Activated T-helper 2 cell treated with anti-CD3 and anti-CD28 coated beads, Interferon-gamma antibody, Interleukin-2, Interleukin-4, amounts not matched to agents 10 μg/mL and 5 μg/mL and 100 μg/mL, durations not matched to agents 14 hours and 24 hours and 36 hours (primary cell): ENCODE results near the gene DNAAF1. TPM values are rescaled to one million over a fixed set of nuclear protein-coding genes. Genes with fewer than 3 reads are reported as not detected.
A peak's percentile ranks its signal among the peaks of the same experiment; 100 is the strongest.

Source experiments
- DNase-seq: peaks from one replicate; pipeline ENCODE4 v3.0.0; 2021; ENCODE audit warnings: low spot score
- H3K27ac Mint-ChIP-seq: one replicate; pipeline ENCODE4 v1.8.0; 2021; ENCODE audit warnings: mixed read lengths
- H3K27me3 Mint-ChIP-seq: one replicate; pipeline ENCODE4 v1.8.0; 2021; ENCODE audit warnings: low read depth, mixed read lengths
- H3K36me3 Mint-ChIP-seq: one replicate; pipeline ENCODE4 v1.8.0; 2021; ENCODE audit warnings: low read depth, mixed read lengths
- H3K4me1 Mint-ChIP-seq: one replicate; pipeline ENCODE4 v1.8.0; 2021; ENCODE audit warnings: low read depth, mixed read lengths
- H3K4me3 Mint-ChIP-seq: one replicate; pipeline ENCODE4 v1.8.0; 2021; ENCODE audit warnings: low read depth, mild to moderate bottlenecking, moderate library complexity, mixed read lengths
- H3K9me3 Mint-ChIP-seq: one replicate; pipeline ENCODE4 v1.8.0; 2021; ENCODE audit warnings: mixed read lengths
- intact Hi-C: fragments of 100-400 bp; cut with micrococcal nuclease; formaldehyde crosslinking; loops from one replicate; pipeline ENCODE4 v1.15.1; 2023
- total RNA-seq: library from RNA; stranded (reverse); gene quantifications from 2 replicates; pipeline ENCODE4 v1.2.3, GENCODE V29; 2022

DNAAF1 gene
- total RNA-seq, 1 donor from 2014 or later: 0.09 TPM

DNA sequence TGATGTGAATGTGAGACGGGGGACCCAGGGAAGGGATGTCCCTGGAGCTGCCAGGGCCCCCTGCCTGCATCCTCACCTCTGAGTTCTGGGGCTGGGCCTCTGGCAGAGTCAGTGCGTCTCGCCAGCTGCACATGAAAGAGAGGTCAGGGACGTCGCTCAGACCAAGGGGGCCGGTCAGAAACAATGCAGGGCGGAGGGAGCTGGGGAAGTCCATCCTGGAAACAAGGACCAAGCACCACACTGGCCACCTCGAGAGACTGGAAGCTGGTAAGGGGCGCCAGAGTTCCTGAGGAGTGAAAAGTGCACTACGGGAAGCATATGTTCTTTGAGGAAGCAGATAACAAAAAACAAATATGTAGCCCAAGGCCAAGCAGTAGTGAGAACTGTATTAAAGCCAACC, 39.7 kb downstream of the DNAAF1 start:
- intact Hi-C loops: no loop called here
- peaks cover 11% of the 10 kb centered on the region for H3K4me1 Mint-ChIP-seq
- H3K4me3 Mint-ChIP-seq: peak overlapping the region; percentile 93
- DNase-seq: no peak
- H3K36me3 Mint-ChIP-seq: peaks cover 29% of the 10 kb centered on the region
- H3K27me3 Mint-ChIP-seq: no peaks in the 10 kb centered on the region
- no peaks in the 10 kb centered on the region for H3K9me3 Mint-ChIP-seq
- peak overlapping the region; percentile 71 for H3K27ac Mint-ChIP-seq

GRCh38 chr16:84186685-84187437, 41.8 kb downstream of the DNAAF1 start, which contains the start of gene TAF1C:
TAF1C (minus strand) TSS chr16:84187057; CDS start chr16:84184988, 2,069 bp downstream.
- DNase-seq: peak; percentile 83
- Mint-ChIP-seq H3K9me3 (no peaks in the 10 kb centered on the region), H3K27me3 (no peaks in the 10 kb centered on the region), H3K36me3 (peaks cover 25% of the 10 kb centered on the region), H3K27ac (peak within 1 kb of the TSS; percentile 84), H3K4me1 (peaks cover 11% of the 10 kb centered on the region), H3K4me3 (peak within 1 kb of the TSS; percentile 93)
- intact Hi-C loops: loop anchor here (1.0 to 2.0 kb wide), 5 partner anchors 42 to 288 kb away; partner anchors contain the start of genes DNAAF1, HSDL1, MBTPS1 and MLYCD

GRCh38 chr16:84190731-84191388, 45.8 kb downstream of the DNAAF1 start, which contains the start of gene ADAD2:
ADAD2 (plus strand) TSS chr16:84191157; CDS start chr16:84191231, 74 bp downstream.
- Mint-ChIP-seq H3K9me3 (no peaks in the 10 kb centered on the region), H3K4me1 (peaks cover 21% of the 10 kb centered on the region), H3K27me3 (no peaks in the 10 kb centered on the region), H3K36me3 (no peaks in the 10 kb centered on the region), H3K4me3 (no peak within 1 kb of the TSS), H3K27ac (no peak within 1 kb of the TSS)
- no peak for DNase-seq
- intact Hi-C loops: no loop called here

DNA sequence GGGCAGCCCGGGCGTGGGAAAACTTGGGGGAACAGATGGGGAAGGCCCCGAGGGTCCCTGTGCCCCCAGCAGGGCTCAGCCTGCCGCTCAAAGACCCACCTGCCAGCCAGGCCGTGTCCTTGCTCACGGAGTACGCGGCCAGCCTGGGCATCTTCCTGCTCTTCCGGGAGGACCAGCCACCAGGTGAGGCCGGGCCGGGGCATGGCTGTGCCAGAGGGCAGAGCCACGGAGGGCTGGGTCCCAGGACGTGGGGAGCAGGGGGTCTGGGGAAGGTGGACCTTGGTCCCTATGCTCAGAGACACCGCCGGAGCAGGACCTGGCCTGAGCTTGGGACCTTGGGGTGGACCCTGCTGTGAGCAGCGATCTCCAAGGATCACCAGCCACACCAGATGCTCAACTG, 46.4 kb downstream of the DNAAF1 start:
- DNase-seq: no peak
- no peak overlapping the region for H3K4me3 Mint-ChIP-seq
- no peak overlapping the region for H3K27ac Mint-ChIP-seq
- H3K4me1 Mint-ChIP-seq: peaks cover 20% of the 10 kb centered on the region
- no peaks in the 10 kb centered on the region for H3K36me3 Mint-ChIP-seq
- intact Hi-C loops: no loop called here
- H3K27me3 Mint-ChIP-seq: no peaks in the 10 kb centered on the region
- no peaks in the 10 kb centered on the region for H3K9me3 Mint-ChIP-seq

DNA sequence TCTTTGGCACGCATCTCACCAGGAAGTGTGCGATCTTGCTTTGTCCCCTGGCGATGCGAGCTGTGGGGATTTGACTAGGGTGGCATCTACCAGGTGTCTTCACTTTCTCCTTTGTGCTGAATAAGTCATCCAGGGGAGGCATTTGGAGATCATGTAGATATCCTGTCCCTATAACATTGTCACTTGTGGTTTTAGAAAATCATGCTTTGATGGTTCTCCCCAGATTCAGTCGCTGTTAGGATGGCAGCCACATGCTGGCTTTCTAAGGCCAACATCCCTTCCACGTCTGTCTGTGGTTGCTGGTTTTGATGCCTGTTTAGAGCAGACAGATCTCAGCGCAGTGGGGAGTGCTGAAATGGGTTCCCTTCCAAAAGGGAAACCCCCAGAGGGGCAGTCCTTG, 48.4 kb downstream of the DNAAF1 start:
- no peak for DNase-seq
- intact Hi-C loops: no loop called here

DNA sequence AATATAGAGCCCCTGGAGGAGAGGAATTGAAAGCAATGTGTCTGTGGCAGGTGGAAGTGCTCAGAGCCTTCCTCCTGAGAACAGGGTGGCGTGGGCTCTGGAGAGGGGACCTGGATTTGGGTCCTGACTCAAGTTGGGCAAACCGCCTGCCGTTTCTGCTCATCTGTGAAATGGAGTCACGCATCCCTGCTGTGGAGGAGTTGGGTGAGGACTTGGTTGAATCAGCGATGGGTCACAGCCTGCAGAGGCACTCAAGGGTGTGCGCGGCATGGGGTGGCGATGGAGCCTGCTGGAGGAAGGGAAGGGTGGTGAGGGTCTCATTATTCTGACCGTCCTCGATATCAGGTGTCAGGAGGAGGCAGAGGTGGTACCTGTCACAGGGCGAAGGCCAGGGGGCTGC, 48.9 kb downstream of the DNAAF1 start:
- no peak for DNase-seq
- Mint-ChIP-seq H3K4me3 (peak overlapping the region; percentile 4), H3K36me3 (no peaks in the 10 kb centered on the region), H3K4me1 (peaks cover 17% of the 10 kb centered on the region), H3K9me3 (no peaks in the 10 kb centered on the region), H3K27me3 (no peaks in the 10 kb centered on the region), H3K27ac (peak overlapping the region; percentile 53)
- intact Hi-C loops: no loop called here

More for the DNA sequence above, 48.4 kb downstream of the DNAAF1 start:
- Mint-ChIP-seq H3K27ac (peak overlapping the region; percentile 53), H3K36me3 (no peaks in the 10 kb centered on the region), H3K4me1 (peaks cover 17% of the 10 kb centered on the region), H3K9me3 (no peaks in the 10 kb centered on the region), H3K27me3 (no peaks in the 10 kb centered on the region), H3K4me3 (no peak overlapping the region)

GRCh38 chr16:84194470-84195200, 49.5 kb downstream of the DNAAF1 start:
- no peaks in the 10 kb centered on the region for H3K27me3 Mint-ChIP-seq
- no peak overlapping the region for H3K27ac Mint-ChIP-seq
- no peaks in the 10 kb centered on the region for H3K9me3 Mint-ChIP-seq
- no peaks in the 10 kb centered on the region for H3K36me3 Mint-ChIP-seq
- peak overlapping the region; percentile 6 for H3K4me3 Mint-ChIP-seq
- H3K4me1 Mint-ChIP-seq: peaks cover 17% of the 10 kb centered on the region
- peak; percentile 43 for DNase-seq
- intact Hi-C loops: no loop called here

- intact Hi-C loops: no loop called here
- no peak for DNase-seq
- H3K36me3 Mint-ChIP-seq: no peaks in the 10 kb centered on the region
- no peak overlapping the region for H3K27ac Mint-ChIP-seq
- peaks cover 17% of the 10 kb centered on the region for H3K4me1 Mint-ChIP-seq
- no peaks in the 10 kb centered on the region for H3K9me3 Mint-ChIP-seq
- no peaks in the 10 kb centered on the region for H3K27me3 Mint-ChIP-seq
- H3K4me3 Mint-ChIP-seq: no peak overlapping the region
Measured at GRCh38 chr16:84195201-84196093, 50.3 kb downstream of the DNAAF1 start.

DNA sequence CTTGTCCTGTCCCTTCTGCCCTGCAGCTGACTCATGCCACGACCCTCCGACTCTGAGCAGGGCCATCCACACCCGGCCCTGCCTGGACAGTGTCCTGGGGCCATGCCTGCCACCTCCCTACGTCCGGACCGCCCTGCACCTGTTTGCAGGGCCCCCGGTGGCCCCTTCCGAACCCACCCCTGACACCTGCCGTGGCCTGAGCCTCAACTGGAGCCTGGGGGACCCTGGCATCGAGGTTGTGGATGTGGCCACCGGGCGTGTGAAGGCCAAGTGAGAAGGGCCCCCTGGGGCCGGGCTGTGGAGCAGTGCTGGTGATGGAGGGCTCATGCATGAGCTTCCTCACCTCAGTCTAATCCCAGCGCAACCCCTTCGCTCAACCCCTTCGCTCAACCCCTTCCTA, 51.0 kb downstream of the DNAAF1 start:
- Mint-ChIP-seq H3K9me3 (no peaks in the 10 kb centered on the region), H3K27me3 (no peaks in the 10 kb centered on the region), H3K36me3 (no peaks in the 10 kb centered on the region), H3K27ac (no peak overlapping the region), H3K4me3 (no peak overlapping the region), H3K4me1 (peaks cover 17% of the 10 kb centered on the region)
- DNase-seq: no peak
- intact Hi-C loops: no loop called here

- Mint-ChIP-seq H3K9me3 (no peaks in the 10 kb centered on the region), H3K4me3 (no peak overlapping the region), H3K4me1 (peaks cover 17% of the 10 kb centered on the region), H3K27me3 (no peaks in the 10 kb centered on the region), H3K27ac (no peak overlapping the region), H3K36me3 (no peaks in the 10 kb centered on the region)
- intact Hi-C loops: no loop called here
- DNase-seq: no peak
Measured at GRCh38 chr16:84196727-84197394, 51.8 kb downstream of the DNAAF1 start.

DNA sequence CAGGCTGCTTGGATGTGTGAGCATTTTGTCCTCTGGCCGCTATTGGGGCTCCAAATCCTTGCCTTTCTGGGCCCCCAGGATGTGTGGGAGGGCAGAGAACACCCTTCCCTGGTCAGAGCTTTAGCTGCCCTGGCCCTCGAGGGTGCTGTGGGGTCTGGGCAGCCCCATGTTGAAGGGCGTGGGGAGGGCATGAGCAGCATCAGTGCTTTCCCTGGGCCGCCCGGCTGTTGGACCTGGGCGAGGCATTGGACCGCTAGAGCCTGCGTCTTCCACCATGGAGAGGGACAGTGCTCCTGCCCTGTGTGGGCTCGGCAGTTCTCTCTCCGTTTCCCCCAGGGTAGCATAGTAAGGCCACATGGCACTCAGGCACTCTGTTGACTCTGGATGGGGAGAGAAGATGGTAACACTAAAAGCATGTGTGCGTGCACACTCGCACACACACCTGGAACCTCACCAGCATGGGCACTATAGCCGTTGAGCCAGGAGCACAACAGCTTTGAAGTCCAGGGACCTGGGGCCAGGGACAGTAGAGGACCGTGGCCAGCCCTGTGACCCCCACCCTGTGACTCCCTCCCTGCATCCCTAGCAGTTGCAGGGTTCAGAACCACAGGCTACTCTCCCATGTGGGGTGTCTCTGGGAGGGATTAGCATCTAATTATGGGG, 52.5 kb downstream of the DNAAF1 start:
- no peak for DNase-seq
- Mint-ChIP-seq H3K9me3 (no peaks in the 10 kb centered on the region), H3K27me3 (no peaks in the 10 kb centered on the region), H3K36me3 (no peaks in the 10 kb centered on the region), H3K27ac (no peak overlapping the region), H3K4me1 (peaks cover 17% of the 10 kb centered on the region), H3K4me3 (no peak overlapping the region)
- intact Hi-C loops: no loop called here
